Epithelial cell of esophagus (primary cell): Measurements from ENCODE around the gene ZNF609.
"Not testable (repeated sequence)": the region's sequence is repeated elsewhere in the genome, so short reads cannot be mapped to it uniquely, and the experiment has no call there.

Source experiments
- DNase-seq: peaks from one replicate; pipeline ENCODE4 v3.0.0; 2010; ENCODE audit warnings: low read depth
- H3K4me3 ChIP-seq: 2 replicates; pipeline ENCODE4 v1.5.1; 2011; ENCODE audit warnings: mild to moderate bottlenecking, low read length, control low read depth
- TF ChIP-seq, protein P1 (sequence below): IDR thresholded peaks from 2 replicates; pipeline ENCODE4 v1.5.1; 2011; ENCODE audit warnings: low read depth, mild to moderate bottlenecking, low read length, control low read depth, inconsistent platforms; ENCODE audit not compliant: insufficient read depth; ENCODE audit errors: missing control alignments

The ZNF609 gene

DNA sequence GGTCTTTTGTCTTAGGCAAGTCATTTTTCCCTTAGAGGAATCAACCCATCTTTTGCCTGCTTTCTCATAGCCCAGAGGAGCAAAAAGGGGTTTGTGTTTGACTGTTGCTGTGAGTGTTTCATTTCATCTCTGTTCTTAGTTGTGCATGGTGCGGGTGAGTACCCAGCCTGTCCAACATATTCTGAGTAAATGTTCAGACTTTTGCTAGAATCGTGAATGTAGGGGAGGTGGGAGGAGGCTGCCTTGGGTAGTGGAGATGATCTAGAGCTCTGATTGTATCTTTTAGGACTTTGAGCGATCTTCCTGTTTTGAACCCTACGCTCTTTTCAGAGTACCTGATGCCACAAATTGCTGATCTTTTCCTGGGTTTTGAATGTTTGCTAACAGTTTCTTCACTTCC, 123.1 kb downstream of the ZNF609 start:
- TF ChIP-seq, protein P1, sequence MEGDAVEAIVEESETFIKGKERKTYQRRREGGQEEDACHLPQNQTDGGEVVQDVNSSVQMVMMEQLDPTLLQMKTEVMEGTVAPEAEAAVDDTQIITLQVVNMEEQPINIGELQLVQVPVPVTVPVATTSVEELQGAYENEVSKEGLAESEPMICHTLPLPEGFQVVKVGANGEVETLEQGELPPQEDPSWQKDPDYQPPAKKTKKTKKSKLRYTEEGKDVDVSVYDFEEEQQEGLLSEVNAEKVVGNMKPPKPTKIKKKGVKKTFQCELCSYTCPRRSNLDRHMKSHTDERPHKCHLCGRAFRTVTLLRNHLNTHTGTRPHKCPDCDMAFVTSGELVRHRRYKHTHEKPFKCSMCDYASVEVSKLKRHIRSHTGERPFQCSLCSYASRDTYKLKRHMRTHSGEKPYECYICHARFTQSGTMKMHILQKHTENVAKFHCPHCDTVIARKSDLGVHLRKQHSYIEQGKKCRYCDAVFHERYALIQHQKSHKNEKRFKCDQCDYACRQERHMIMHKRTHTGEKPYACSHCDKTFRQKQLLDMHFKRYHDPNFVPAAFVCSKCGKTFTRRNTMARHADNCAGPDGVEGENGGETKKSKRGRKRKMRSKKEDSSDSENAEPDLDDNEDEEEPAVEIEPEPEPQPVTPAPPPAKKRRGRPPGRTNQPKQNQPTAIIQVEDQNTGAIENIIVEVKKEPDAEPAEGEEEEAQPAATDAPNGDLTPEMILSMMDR, result no peak
- no peak for DNase-seq
- no peak overlapping the region for H3K4me3 ChIP-seq

DNA sequence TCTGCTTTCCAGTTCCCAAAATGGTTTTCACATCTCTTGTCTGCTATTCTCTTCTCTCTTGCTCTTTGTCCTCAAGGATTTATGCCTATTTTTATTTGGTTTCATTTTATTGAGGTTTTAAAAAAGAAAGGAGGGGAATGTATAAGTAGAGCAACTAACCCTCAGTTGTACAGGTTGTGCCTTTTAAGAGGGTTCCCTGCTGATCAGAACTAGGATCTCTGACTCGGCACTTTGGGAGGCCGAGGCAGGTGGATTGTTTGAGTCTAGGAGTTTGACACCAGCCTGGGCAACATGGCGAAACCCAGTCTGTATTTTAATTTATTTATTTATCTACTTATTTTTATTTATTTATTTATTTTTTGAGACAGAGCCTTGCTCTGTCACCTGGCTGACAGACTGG, 123.6 kb downstream of the ZNF609 start:
- TF ChIP-seq, protein P1, result no peak
- H3K4me3 ChIP-seq, result no peak overlapping the region
- DNase-seq, result no peak

DNA sequence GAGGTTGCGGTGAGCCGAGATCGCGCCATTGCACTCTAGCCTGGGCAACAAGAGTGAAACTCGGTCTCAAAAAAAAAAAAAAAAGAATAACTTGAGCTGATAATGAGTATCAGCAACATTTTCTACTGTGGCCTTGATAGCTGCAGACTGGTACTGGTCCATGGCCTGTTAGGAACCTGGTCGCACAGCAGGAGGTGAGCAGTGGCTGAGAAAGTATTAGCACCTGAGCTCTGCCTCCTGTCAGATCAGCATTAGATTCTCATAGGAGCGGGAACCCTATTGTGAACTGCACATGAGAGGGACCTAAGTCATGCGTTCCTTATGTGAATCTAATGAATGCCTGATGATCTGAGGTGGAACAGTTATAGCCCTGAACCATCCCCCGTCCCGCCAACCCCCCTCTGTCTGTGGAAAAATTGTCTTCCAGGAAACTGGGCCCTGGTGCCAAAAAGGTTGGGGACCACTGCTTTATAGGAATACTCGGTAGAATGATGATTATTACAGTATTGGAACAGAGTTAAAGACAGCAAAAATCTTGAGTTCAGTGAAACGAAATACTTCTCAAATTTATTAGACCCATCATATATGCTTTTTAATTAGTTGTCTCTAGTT, 126.0 kb downstream of the ZNF609 start:
- no peak overlapping the region for H3K4me3 ChIP-seq
- DNase-seq, result no peak
- TF ChIP-seq, protein P1, result no peak

DNA sequence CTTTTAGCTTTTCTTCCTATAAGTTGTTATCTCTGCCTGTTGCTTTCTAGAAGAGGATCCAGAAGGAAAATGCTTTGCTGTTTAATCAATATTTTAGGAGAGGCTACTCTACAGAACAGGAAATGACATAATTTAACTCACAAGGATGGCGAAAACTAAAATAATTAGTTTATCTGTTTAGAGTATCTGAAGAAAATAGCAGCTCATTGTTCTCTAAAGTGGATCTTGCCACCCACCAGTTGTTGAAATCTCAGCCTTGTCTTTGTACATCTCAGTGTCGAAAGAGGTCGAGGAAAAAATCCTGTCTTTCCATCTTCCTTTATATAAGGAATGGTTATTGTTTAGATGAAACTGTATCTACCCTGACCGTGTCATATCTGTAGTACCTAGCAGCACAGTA, 126.6 kb downstream of the ZNF609 start:
- H3K4me3 ChIP-seq, result no peak overlapping the region
- TF ChIP-seq, protein P1, result no peak
- DNase-seq, result no peak

DNA sequence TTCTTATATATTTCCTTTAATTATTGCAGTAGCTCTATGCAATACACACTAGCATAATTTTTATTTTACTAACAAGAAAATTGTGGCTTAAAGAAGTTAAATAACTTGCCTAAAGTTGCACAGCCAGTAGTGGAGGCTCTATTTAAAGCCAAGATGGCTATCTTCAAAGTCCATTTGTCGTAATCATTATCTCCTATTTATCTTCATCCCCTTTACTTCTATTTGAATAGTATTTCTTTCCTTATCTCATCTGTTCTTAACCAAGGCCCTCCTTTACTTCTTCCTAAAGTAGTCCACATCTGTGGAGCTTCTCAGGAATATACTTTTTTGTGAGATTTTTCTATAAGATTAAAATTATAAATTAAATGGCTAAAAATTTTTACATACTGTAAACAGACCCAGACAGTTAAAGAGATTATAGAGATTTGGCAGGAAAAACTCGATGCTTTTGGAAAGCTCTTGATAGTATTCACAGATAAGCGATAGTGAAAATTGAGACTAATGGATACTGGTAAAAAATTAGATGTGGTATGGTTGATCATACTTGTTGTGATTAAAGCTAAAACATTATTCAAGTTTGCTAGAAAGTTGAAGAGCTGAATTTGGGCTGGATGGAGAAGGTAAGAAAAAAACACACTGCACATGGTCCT, 129.2 kb downstream of the ZNF609 start:
- no peak for DNase-seq
- TF ChIP-seq, protein P1, result no peak
- H3K4me3 ChIP-seq, result no peak overlapping the region

DNA sequence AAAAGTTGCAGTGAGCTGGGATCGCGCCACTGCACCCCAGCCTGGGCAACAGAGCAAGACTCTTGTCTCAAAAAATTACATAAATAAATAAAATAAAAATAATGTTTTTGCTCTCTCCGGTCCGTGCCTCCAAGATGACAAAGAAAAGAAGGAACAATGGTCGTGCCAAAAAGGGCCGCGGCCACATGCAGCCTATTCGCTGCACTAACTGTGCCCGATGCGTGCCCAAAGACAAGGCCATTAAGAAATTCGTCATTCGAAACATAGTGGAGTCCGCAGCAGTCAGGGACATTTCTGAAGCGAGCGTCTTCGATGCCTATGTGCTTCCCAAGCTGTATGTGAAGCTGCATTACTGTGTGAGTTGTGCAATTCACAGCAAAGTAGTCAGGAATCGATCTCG, 132.5 kb downstream of the ZNF609 start:
- not testable (repeated sequence) for DNase-seq, H3K4me3 ChIP-seq

DNA sequence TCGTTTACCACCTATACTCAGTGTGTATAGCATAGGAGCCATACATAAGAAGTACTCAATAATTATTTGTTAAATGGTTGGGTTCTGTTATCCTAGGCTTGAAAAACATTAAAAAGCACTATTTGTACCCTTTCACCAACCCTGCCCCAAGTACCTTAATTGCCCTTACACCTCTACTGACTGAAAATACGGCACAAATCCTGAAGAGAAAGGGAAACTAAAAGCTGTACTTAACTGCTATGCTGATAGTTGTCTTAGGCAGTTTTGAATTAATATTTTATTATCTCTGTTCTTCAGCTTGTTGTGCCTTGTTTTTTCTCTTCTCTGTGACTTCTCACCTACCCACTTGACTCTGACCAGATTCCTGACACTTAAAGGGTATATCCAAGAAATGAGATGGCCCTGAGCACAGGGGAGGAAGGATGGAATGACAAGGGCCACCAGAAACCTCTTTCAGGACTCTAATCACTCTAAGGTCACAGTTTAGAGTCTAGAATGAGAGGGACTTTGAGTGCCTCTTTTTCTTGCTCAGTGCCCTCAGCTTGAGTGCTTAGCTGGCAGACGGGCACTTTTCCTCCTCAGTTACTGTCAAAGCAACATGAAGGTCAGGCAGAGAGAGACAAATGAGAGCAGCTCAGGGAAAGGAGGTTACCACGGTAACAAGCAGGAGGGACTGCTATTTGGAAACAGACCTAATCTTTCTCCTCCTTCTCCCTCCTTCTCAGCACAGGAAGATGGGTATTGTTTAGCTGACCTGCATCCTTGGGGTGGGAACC, 136.5 kb downstream of the ZNF609 start:
- H3K4me3 ChIP-seq, result no peak overlapping the region
- TF ChIP-seq, protein P1, result no peak
- no peak for DNase-seq
